Osteoblast (primary cell): ENCODE results near the gene ZNF740. TPM values are rescaled to one million over a fixed set of nuclear protein-coding genes. Genes with fewer than 3 reads are reported as not detected.

ENCODE experiments used
- DNase-seq: peaks from one replicate; pipeline ENCODE4 v3.0.0; 2011; ENCODE audit warnings: low spot score, mixed read lengths; ENCODE audit not compliant: insufficient read length; ENCODE audit errors: missing footprints
- H2AFZ ChIP-seq: 2 replicates; pipeline ENCODE4 v1.6.0; 2011; ENCODE audit warnings: mild to moderate bottlenecking, low read length
- H3K27ac ChIP-seq: 2 replicates; pipeline ENCODE4 v1.5.1; 2011; ENCODE audit warnings: mild to moderate bottlenecking, low read depth, low read length, moderate library complexity
- H3K27me3 ChIP-seq: 2 replicates; pipeline ENCODE4 v1.6.0; 2012; ENCODE audit warnings: mild to moderate bottlenecking, control low read depth, inconsistent platforms, low read length, moderate library complexity; ENCODE audit not compliant: insufficient read depth
- H3K36me3 ChIP-seq: 2 replicates; pipeline ENCODE4 v1.5.1; 2011; ENCODE audit warnings: mild to moderate bottlenecking, low read length, control low read depth, moderate library complexity; ENCODE audit not compliant: insufficient read depth
- H3K4me1 ChIP-seq: 2 replicates; pipeline ENCODE4 v1.5.1; 2011; ENCODE audit warnings: mild to moderate bottlenecking, low read length, control low read depth, moderate library complexity; ENCODE audit not compliant: insufficient read depth
- H3K4me2 ChIP-seq: 2 replicates; pipeline ENCODE4 v1.6.0; 2011; ENCODE audit warnings: mild to moderate bottlenecking, low read length; ENCODE audit not compliant: insufficient read depth
- H3K4me3 ChIP-seq: fragments of 200-600 bp; sonication (generic); 3 replicates; pipeline ENCODE4 v1.5.1; 2012; ENCODE audit warnings: mild to moderate bottlenecking, low read length, inconsistent platforms; ENCODE audit not compliant: insufficient read depth
- H3K79me2 ChIP-seq: 2 replicates; pipeline ENCODE4 v1.6.0; 2012; ENCODE audit warnings: mild to moderate bottlenecking, low read length, control low read depth, inconsistent platforms; ENCODE audit not compliant: insufficient read depth
- H3K9me3 ChIP-seq: 2 replicates; pipeline ENCODE4 v1.5.1; 2011; ENCODE audit warnings: low read depth, low read length, control low read depth
- H4K20me1 ChIP-seq: 2 replicates; pipeline ENCODE4 v1.6.0; 2012; ENCODE audit warnings: mild to moderate bottlenecking, low read length, control low read depth; ENCODE audit not compliant: insufficient read depth
- CTCF ChIP-seq: IDR thresholded peaks from 2 replicates; pipeline ENCODE4 v1.5.1; 2011; ENCODE audit warnings: mild to moderate bottlenecking, low read depth, low read length, moderate library complexity; ENCODE audit errors: extremely low read depth
- total RNA-seq: library from RNA; depleted of rRNA; stranded (reverse); fragments of >200 nt; gene quantifications from 2 replicates; pipeline ENCODE4 v1.2.3, GENCODE V29; 2012

Gene ZNF740
- total RNA-seq, 1 donor: 19.5 TPM

- H3K4me1 ChIP-seq: peaks cover 43% of the 10 kb centered on the region
- peak; percentile 87 for DNase-seq
- H3K27ac ChIP-seq: peak overlapping the region; percentile 17
- H2AFZ ChIP-seq: peak overlapping the region; percentile 65
- peaks cover 12% of the 10 kb centered on the region for H3K79me2 ChIP-seq
- H3K4me3 ChIP-seq: no peak overlapping the region
- no peaks in the 10 kb centered on the region for H3K27me3 ChIP-seq
- H3K4me2 ChIP-seq: no peak overlapping the region
- H3K36me3 ChIP-seq: no peaks in the 10 kb centered on the region
- H3K9me3 ChIP-seq: no peaks in the 10 kb centered on the region
- TF ChIP-seq CTCF: no peak
- H4K20me1 ChIP-seq: no peaks in the 10 kb centered on the region
Observed at GRCh38 chr12:53223389-53224060, 43.0 kb downstream of the ZNF740 start.

DNA sequence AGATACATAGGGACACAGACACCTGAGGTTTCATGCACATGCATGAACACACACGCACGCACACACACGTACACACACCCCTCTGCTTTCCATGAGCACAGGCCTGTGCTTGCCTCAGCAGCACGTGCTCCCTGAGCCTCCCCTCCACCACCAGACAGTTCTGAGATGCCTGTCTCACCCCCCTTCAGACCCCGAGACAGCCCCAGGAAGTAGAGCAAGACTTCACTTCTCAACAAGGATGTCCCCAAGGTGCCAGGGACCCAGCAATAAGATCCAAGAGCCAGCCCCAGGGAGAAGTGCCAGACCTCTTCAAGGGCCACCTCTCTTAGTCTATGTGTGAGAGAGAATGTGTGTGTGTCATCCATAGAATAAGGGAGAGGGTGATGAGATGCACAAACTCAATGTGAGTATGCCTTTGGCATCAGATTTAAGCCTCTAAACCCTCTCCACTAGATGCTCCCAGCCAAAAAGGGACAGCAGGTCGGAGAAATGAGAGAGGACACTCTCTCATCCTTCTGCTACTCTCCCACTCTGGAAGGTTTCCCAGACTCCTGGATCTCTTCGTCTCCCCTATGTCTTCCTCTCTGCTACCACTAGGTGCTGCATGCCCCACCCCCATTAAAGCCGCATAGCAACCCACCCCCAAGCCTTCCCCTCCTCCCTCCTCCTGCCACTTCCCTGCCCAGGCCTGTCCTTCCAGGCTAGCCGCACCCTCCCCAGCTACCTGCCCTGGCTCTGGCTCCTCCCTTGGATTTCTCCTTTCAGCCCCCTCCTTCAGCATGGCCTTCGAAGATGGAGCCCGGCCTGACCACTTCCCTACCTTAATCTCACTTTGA is 43.8 kb downstream of the ZNF740 start:
- no peak for TF ChIP-seq CTCF
- Histone ChIP-seq H3K27me3 (no peaks in the 10 kb centered on the region), H3K79me2 (peaks cover 8% of the 10 kb centered on the region), H3K4me3 (no peak overlapping the region), H3K4me2 (no peak overlapping the region), H3K4me1 (peaks cover 43% of the 10 kb centered on the region), H4K20me1 (no peaks in the 10 kb centered on the region), H3K27ac (peak overlapping the region; percentile 17), H3K9me3 (no peaks in the 10 kb centered on the region), H3K36me3 (no peaks in the 10 kb centered on the region), H2AFZ (no peak overlapping the region)
- DNase-seq: peak; percentile 84

- no peaks in the 10 kb centered on the region for H3K27me3 ChIP-seq
- H3K79me2 ChIP-seq: peaks cover 2% of the 10 kb centered on the region
- no peaks in the 10 kb centered on the region for H4K20me1 ChIP-seq
- DNase-seq: peak; percentile 89
- no peak for TF ChIP-seq CTCF
- H3K9me3 ChIP-seq: no peaks in the 10 kb centered on the region
- no peak overlapping the region for H3K27ac ChIP-seq
- H3K4me3 ChIP-seq: no peak overlapping the region
- peaks cover 43% of the 10 kb centered on the region for H3K4me1 ChIP-seq
- no peak overlapping the region for H3K4me2 ChIP-seq
- no peaks in the 10 kb centered on the region for H3K36me3 ChIP-seq
- no peak overlapping the region for H2AFZ ChIP-seq
Observed at GRCh38 chr12:53224897-53225634, 44.5 kb downstream of the ZNF740 start.
